Measurements from ENCODE around the gene EYA2. TPM values are rescaled to one million over a fixed set of nuclear protein-coding genes. Genes with fewer than 3 reads are reported as not detected.

Gene EYA2
- polyA plus RNA-seq, 1 donor (not counting 4 experiments of a cell fraction or from before 2014, with no cell fraction given): not detected

- Histone ChIP-seq H3K4me1 (ENCODE audit: control insufficient read depth, extremely low read depth, insufficient read depth, low read length) (no peaks in the 10 kb centered on the region), H3K9ac (ENCODE audit: control insufficient read depth, extremely low read depth, insufficient read depth, low read length) (no peak overlapping the region), H2AFZ (ENCODE audit: control insufficient read depth, low read length) (no peak overlapping the region), H3K4me3 (ENCODE audit: control insufficient read depth in 2 of 3, extremely low read depth in 1 of 3, insufficient read depth in 2 of 3, low read depth in 1 of 3, low read length in 3 of 3) (no peak overlapping the region), H3K4me2 (ENCODE audit: control insufficient read depth, extremely low read depth, insufficient read depth, low read depth, low read length) (no peak overlapping the region), H3K9me3 (ENCODE audit: control insufficient read depth, low read depth, low read length) (no peaks in the 10 kb centered on the region), H3K27me3 (ENCODE audit: control insufficient read depth, extremely low read depth, insufficient read depth, low read length) (no peaks in the 10 kb centered on the region), H3K9me1 (ENCODE audit: control insufficient read depth, extremely low read depth, insufficient read depth, low read length) (no peaks in the 10 kb centered on the region), H3K27ac (ENCODE audit: control insufficient read depth, insufficient read depth, low read length) (no peak overlapping the region), H3K79me2 (ENCODE audit: control insufficient read depth, insufficient read depth, low read length) (no peaks in the 10 kb centered on the region), H4K20me1 (ENCODE audit: control insufficient read depth, extremely low read depth, insufficient read depth, low read length) (no peaks in the 10 kb centered on the region), H3K36me3 (ENCODE audit: control insufficient read depth in 2 of 2, extremely low read depth in 1 of 2, insufficient read depth in 2 of 2, low read length in 2 of 2) (no peaks in the 10 kb centered on the region)
- no peak for TF ChIP-seq CTCF (optimal IDR thresholded peaks at IDR 0.05 in 1 of 3, IDR thresholded peaks at IDR 0.05 in 1 of 3, conservative IDR thresholded peaks at IDR 0.05 in 1 of 3; ENCODE audit: extremely low read depth in 1 of 3, insufficient read depth in 2 of 3, low read length in 3 of 3)
- no peak for TF ChIP-seq EZH2 (IDR thresholded peaks at IDR 0.05; ENCODE audit: low read length)
- DNase-seq (ENCODE audit: low read depth, low spot score) (no peak), FAIRE-seq (no peak)
- dilution Hi-C loops (cut with MboI; ENCODE audit: extremely low pct_ligation_motif_present, low sequenced_read_pairs): no loop called here
Measured at GRCh38 chr20:47152068-47152467, 257.4 kb downstream of the EYA2 start.

GRCh38 chr20:47154089-47154488, 259.4 kb downstream of the EYA2 start:
- no peak overlapping the region for H3K4me2 ChIP-seq (ENCODE audit: control insufficient read depth, extremely low read depth, insufficient read depth, low read depth, low read length)
- no peaks in the 10 kb centered on the region for H3K9me1 ChIP-seq (ENCODE audit: control insufficient read depth, extremely low read depth, insufficient read depth, low read length)
- dilution Hi-C loops (cut with MboI; ENCODE audit: extremely low pct_ligation_motif_present, low sequenced_read_pairs): no loop called here
- H3K9ac ChIP-seq (ENCODE audit: control insufficient read depth, extremely low read depth, insufficient read depth, low read length): no peak overlapping the region
- H3K27ac ChIP-seq (ENCODE audit: control insufficient read depth, insufficient read depth, low read length): no peak overlapping the region
- H3K4me1 ChIP-seq (ENCODE audit: control insufficient read depth, extremely low read depth, insufficient read depth, low read length): no peaks in the 10 kb centered on the region
- no peaks in the 10 kb centered on the region for H3K36me3 ChIP-seq (ENCODE audit: control insufficient read depth in 2 of 2, extremely low read depth in 1 of 2, insufficient read depth in 2 of 2, low read length in 2 of 2)
- no peaks in the 10 kb centered on the region for H3K27me3 ChIP-seq (ENCODE audit: control insufficient read depth, extremely low read depth, insufficient read depth, low read length)
- FAIRE-seq (no peak), DNase-seq (ENCODE audit: low read depth, low spot score) (no peak)
- TF ChIP-seq CTCF (optimal IDR thresholded peaks at IDR 0.05 in 1 of 3, IDR thresholded peaks at IDR 0.05 in 1 of 3, conservative IDR thresholded peaks at IDR 0.05 in 1 of 3; ENCODE audit: extremely low read depth in 1 of 3, insufficient read depth in 2 of 3, low read length in 3 of 3) (no peak), EZH2 (IDR thresholded peaks at IDR 0.05; ENCODE audit: low read length) (no peak)
- H2AFZ ChIP-seq (ENCODE audit: control insufficient read depth, low read length): no peak overlapping the region
- no peak overlapping the region for H3K4me3 ChIP-seq (ENCODE audit: control insufficient read depth in 2 of 3, extremely low read depth in 1 of 3, insufficient read depth in 2 of 3, low read depth in 1 of 3, low read length in 3 of 3)
- no peaks in the 10 kb centered on the region for H3K9me3 ChIP-seq (ENCODE audit: control insufficient read depth, low read depth, low read length)
- no peaks in the 10 kb centered on the region for H3K79me2 ChIP-seq (ENCODE audit: control insufficient read depth, insufficient read depth, low read length)
- H4K20me1 ChIP-seq (ENCODE audit: control insufficient read depth, extremely low read depth, insufficient read depth, low read length): no peaks in the 10 kb centered on the region
